HL-60 (cell line): Measurements from ENCODE around the gene SLC37A3.

Experiments
- POLR2AphosphoS5 ChIP-seq: IDR thresholded peaks from 2 replicates; pipeline ENCODE4 v1.6.1; 2012; ENCODE audit warnings: low read depth
- REST ChIP-seq: IDR thresholded peaks from 2 replicates; pipeline ENCODE4 v1.6.1; 2012; ENCODE audit warnings: low read depth; ENCODE audit not compliant: insufficient replicate concordance

GRCh38 chr7:140439359-140439758 lies 41.0 kb upstream of the SLC37A3 start:
- TF ChIP-seq REST (no peak), POLR2AphosphoS5 (no peak)
